ENCODE results near the gene AHSA1.

AHSA1 gene

GRCh38 chr14:77508249-77508648, 50.4 kb downstream of the AHSA1 start:
- Mint-ChIP-seq H3K27ac (no peak overlapping the region), H3K9me3 (no peaks in the 10 kb centered on the region), H3K36me3 (ENCODE audit: low read depth) (peaks cover 69% of the 10 kb centered on the region), H3K27me3 (no peaks in the 10 kb centered on the region), H3K4me1 (ENCODE audit: low read depth) (no peaks in the 10 kb centered on the region), H3K4me3 (no peak overlapping the region)
- intact Hi-C loops (cut with micrococcal nuclease): no loop called here

- intact Hi-C loops (cut with micrococcal nuclease): no loop called here
- Mint-ChIP-seq H3K27ac (no peak overlapping the region), H3K4me3 (no peak overlapping the region), H3K9me3 (no peaks in the 10 kb centered on the region), H3K27me3 (no peaks in the 10 kb centered on the region), H3K4me1 (ENCODE audit: low read depth) (no peaks in the 10 kb centered on the region), H3K36me3 (ENCODE audit: low read depth) (peaks cover 75% of the 10 kb centered on the region)
Measured at GRCh38 chr14:77508876-77509275, 51.0 kb downstream of the AHSA1 start.

GRCh38 chr14:77509366-77509765, 51.5 kb downstream of the AHSA1 start:
- no peaks in the 10 kb centered on the region for H3K9me3 Mint-ChIP-seq

GRCh38 chr14:77511486-77512162, 53.7 kb downstream of the AHSA1 start:
- no peak overlapping the region for H3K27ac Mint-ChIP-seq
- H3K27me3 Mint-ChIP-seq: no peaks in the 10 kb centered on the region
- H3K4me3 Mint-ChIP-seq: no peak overlapping the region
- H3K4me1 Mint-ChIP-seq (ENCODE audit: low read depth): no peaks in the 10 kb centered on the region
- peaks cover 84% of the 10 kb centered on the region for H3K36me3 Mint-ChIP-seq (ENCODE audit: low read depth)
- H3K9me3 Mint-ChIP-seq: no peaks in the 10 kb centered on the region
- intact Hi-C loops (cut with micrococcal nuclease): no loop called here

More at GRCh38 chr14:77509366-77509765, 51.5 kb downstream of the AHSA1 start:
- Mint-ChIP-seq H3K27me3 (no peaks in the 10 kb centered on the region), H3K4me1 (ENCODE audit: low read depth) (no peaks in the 10 kb centered on the region), H3K36me3 (ENCODE audit: low read depth) (peaks cover 78% of the 10 kb centered on the region), H3K4me3 (no peak overlapping the region), H3K27ac (no peak overlapping the region)
- intact Hi-C loops (cut with micrococcal nuclease): no loop called here

- H3K4me1 Mint-ChIP-seq (ENCODE audit: low read depth): peaks cover 13% of the 10 kb centered on the region
- H3K27me3 Mint-ChIP-seq: no peaks in the 10 kb centered on the region
- intact Hi-C loops (cut with micrococcal nuclease): no loop called here
- H3K4me3 Mint-ChIP-seq: no peak overlapping the region
- peaks cover 93% of the 10 kb centered on the region for H3K36me3 Mint-ChIP-seq (ENCODE audit: low read depth)
- H3K9me3 Mint-ChIP-seq: no peaks in the 10 kb centered on the region
- no peak overlapping the region for H3K27ac Mint-ChIP-seq
Measured at GRCh38 chr14:77516126-77516525, 58.2 kb downstream of the AHSA1 start.
